ENCODE measurements around the gene CDH4. TPM values are rescaled to one million over a fixed set of nuclear protein-coding genes. Genes with fewer than 3 reads are reported as not detected.

Gene CDH4
- total RNA-seq, 1 experiment from 2014 or later: not detected

- BruUV-seq (replicated peaks): no TSS peak
- intact Hi-C loops (cut with micrococcal nuclease; ENCODE audit: unreplicated experiment): no loop called here
These were observed 327.8 kb downstream of the CDH4 start for GRCh38 chr20:61579908-61580307.

GRCh38 chr20:61580958-61581824 lies 329.1 kb downstream of the CDH4 start:
- Mint-ChIP-seq H3K27me3 (ENCODE audit: insufficient read depth, unreplicated experiment) (peaks cover 21% of the 10 kb centered on the region), H3K9me3 (ENCODE audit: unreplicated experiment) (no peaks in the 10 kb centered on the region), H3K4me3 (ENCODE audit: unreplicated experiment) (no peak overlapping the region), H3K27ac (ENCODE audit: unreplicated experiment) (no peak overlapping the region), H3K36me3 (ENCODE audit: insufficient read depth, unreplicated experiment) (no peaks in the 10 kb centered on the region), H3K4me1 (ENCODE audit: low read depth, unreplicated experiment) (no peaks in the 10 kb centered on the region)
- no TSS peak for BruUV-seq (replicated peaks)
- Histone ChIP-seq H3K27me3 (replicated peaks; ENCODE audit: control insufficient read depth, insufficient read depth, low read length) (no peaks in the 10 kb centered on the region; the same call in 1 of the 2 replicates), H3K4me3 (ENCODE audit: low read depth, low read length) (no peak overlapping the region), H3K9me3 (peaks cover 5% of the 10 kb centered on the region; the same call in 1 of the 2 replicates), H3K36me3 (ENCODE audit: control insufficient read depth, insufficient read depth, low read length) (no peaks in the 10 kb centered on the region), H3K4me1 (no peaks in the 10 kb centered on the region)
- no peak for DNase-seq
- no peak for TF ChIP-seq CTCF (IDR thresholded peaks at IDR 0.05; ENCODE audit: insufficient read depth in 1 of 2, low read depth in 1 of 2, low read length in 1 of 2, severe bottlenecking in 1 of 2, unreplicated experiment in 1 of 2)
- POLR2A ChIA-PET: no interaction called here
- CTCF ChIA-PET: no interaction called here
- intact Hi-C loops (cut with micrococcal nuclease; ENCODE audit: unreplicated experiment): no loop called here

More at GRCh38 chr20:61579908-61580307, 327.8 kb downstream of the CDH4 start:
- CTCF ChIA-PET: no interaction called here
- Histone ChIP-seq H3K36me3 (ENCODE audit: control insufficient read depth, insufficient read depth, low read length) (no peaks in the 10 kb centered on the region), H3K27me3 (replicated peaks; ENCODE audit: control insufficient read depth, insufficient read depth, low read length) (no peaks in the 10 kb centered on the region; the same call in 1 of the 2 replicates), H3K4me3 (ENCODE audit: low read depth, low read length) (no peak overlapping the region), H3K9me3 (peaks cover 5% of the 10 kb centered on the region; the same call in 1 of the 2 replicates), H3K4me1 (no peaks in the 10 kb centered on the region)
- Mint-ChIP-seq H3K4me3 (ENCODE audit: unreplicated experiment) (no peak overlapping the region), H3K27me3 (ENCODE audit: insufficient read depth, unreplicated experiment) (peaks cover 21% of the 10 kb centered on the region), H3K36me3 (ENCODE audit: insufficient read depth, unreplicated experiment) (no peaks in the 10 kb centered on the region), H3K4me1 (ENCODE audit: low read depth, unreplicated experiment) (no peaks in the 10 kb centered on the region), H3K27ac (ENCODE audit: unreplicated experiment) (no peak overlapping the region), H3K9me3 (ENCODE audit: unreplicated experiment) (no peaks in the 10 kb centered on the region)
- no peak for TF ChIP-seq CTCF (IDR thresholded peaks at IDR 0.05; ENCODE audit: insufficient read depth in 1 of 2, low read depth in 1 of 2, low read length in 1 of 2, severe bottlenecking in 1 of 2, unreplicated experiment in 1 of 2)
- POLR2A ChIA-PET: no interaction called here
- no peak for DNase-seq

- no TSS peak for BruUV-seq (replicated peaks)
- no peak for DNase-seq
- Histone ChIP-seq H3K27me3 (replicated peaks; ENCODE audit: control insufficient read depth, insufficient read depth, low read length) (no peaks in the 10 kb centered on the region; the same call in 1 of the 2 replicates), H3K4me1 (no peaks in the 10 kb centered on the region), H3K9me3 (peaks cover 5% of the 10 kb centered on the region; the same call in 1 of the 2 replicates), H3K4me3 (ENCODE audit: low read depth, low read length) (no peak overlapping the region), H3K36me3 (ENCODE audit: control insufficient read depth, insufficient read depth, low read length) (no peaks in the 10 kb centered on the region)
- Mint-ChIP-seq H3K4me3 (ENCODE audit: unreplicated experiment) (no peak overlapping the region), H3K9me3 (ENCODE audit: unreplicated experiment) (no peaks in the 10 kb centered on the region), H3K4me1 (ENCODE audit: low read depth, unreplicated experiment) (no peaks in the 10 kb centered on the region), H3K36me3 (ENCODE audit: insufficient read depth, unreplicated experiment) (no peaks in the 10 kb centered on the region), H3K27ac (ENCODE audit: unreplicated experiment) (no peak overlapping the region), H3K27me3 (ENCODE audit: insufficient read depth, unreplicated experiment) (peaks cover 21% of the 10 kb centered on the region)
- POLR2A ChIA-PET: no interaction called here
- CTCF ChIA-PET: no interaction called here
- intact Hi-C loops (cut with micrococcal nuclease; ENCODE audit: unreplicated experiment): no loop called here
- TF ChIP-seq CTCF (IDR thresholded peaks at IDR 0.05; ENCODE audit: insufficient read depth in 1 of 2, low read depth in 1 of 2, low read length in 1 of 2, severe bottlenecking in 1 of 2, unreplicated experiment in 1 of 2): no peak
These were observed 329.7 kb downstream of the CDH4 start for GRCh38 chr20:61581825-61582188.
